ENCODE results near the gene MNT. TPM values are rescaled to one million over a fixed set of nuclear protein-coding genes. Genes with fewer than 3 reads are reported as not detected.

Gene MNT
- total RNA-seq, 1 experiment from 2014 or later: 3.2 TPM

- no peak for DNase-seq (ENCODE audit: low spot score)
- in situ Hi-C loops (cut with HindIII; ENCODE audit: low sequenced_read_pairs): no loop called here
These were observed 15.3 kb downstream of the MNT start for GRCh38 chr17:2385240-2386210.

- in situ Hi-C loops (cut with HindIII; ENCODE audit: low sequenced_read_pairs): no loop called here
- DNase-seq (ENCODE audit: low spot score): no peak
These were observed 16.3 kb downstream of the MNT start for GRCh38 chr17:2384439-2385127.

- no peak for DNase-seq (ENCODE audit: low spot score)
- in situ Hi-C loops (cut with HindIII; ENCODE audit: low sequenced_read_pairs): no loop called here
These were observed 17.2 kb downstream of the MNT start for GRCh38 chr17:2383628-2384167.

GRCh38 chr17:2380950-2381649 is 19.8 kb downstream of the MNT start:
- in situ Hi-C loops (cut with HindIII; ENCODE audit: low sequenced_read_pairs): no loop called here
- no peak for DNase-seq (ENCODE audit: low spot score)

- in situ Hi-C loops (cut with HindIII; ENCODE audit: low sequenced_read_pairs): no loop called here
- no peak for DNase-seq (ENCODE audit: low spot score)
These were observed 20.5 kb downstream of the MNT start for GRCh38 chr17:2380226-2380922.

- no peak for DNase-seq (ENCODE audit: low spot score)
- in situ Hi-C loops (cut with HindIII; ENCODE audit: low sequenced_read_pairs): no loop called here
These were observed 21.2 kb downstream of the MNT start for GRCh38 chr17:2379489-2380225.

- DNase-seq (ENCODE audit: low spot score): no peak
These were observed 22.0 kb downstream of the MNT start for GRCh38 chr17:2378905-2379304.

GRCh38 chr17:2377659-2378058 is 23.2 kb downstream of the MNT start:
- in situ Hi-C loops (cut with HindIII; ENCODE audit: low sequenced_read_pairs): no loop called here

More at GRCh38 chr17:2378905-2379304, 22.0 kb downstream of the MNT start:
- in situ Hi-C loops (cut with HindIII; ENCODE audit: low sequenced_read_pairs): no loop called here

GRCh38 chr17:2376107-2376506 is 24.8 kb downstream of the MNT start:
- in situ Hi-C loops (cut with HindIII; ENCODE audit: low sequenced_read_pairs): no loop called here
- DNase-seq (ENCODE audit: low spot score): no peak

More at GRCh38 chr17:2377659-2378058, 23.2 kb downstream of the MNT start:
- DNase-seq (ENCODE audit: low spot score): no peak

- in situ Hi-C loops (cut with HindIII; ENCODE audit: low sequenced_read_pairs): no loop called here
These were observed 25.5 kb downstream of the MNT start for GRCh38 chr17:2375406-2375805.

GRCh38 chr17:2374549-2375285 is 26.1 kb downstream of the MNT start:
- no peak for DNase-seq (ENCODE audit: low spot score)
- in situ Hi-C loops (cut with HindIII; ENCODE audit: low sequenced_read_pairs): no loop called here

More at GRCh38 chr17:2375406-2375805, 25.5 kb downstream of the MNT start:
- DNase-seq (ENCODE audit: low spot score): no peak

- DNase-seq (ENCODE audit: low spot score): no peak
- in situ Hi-C loops (cut with HindIII; ENCODE audit: low sequenced_read_pairs): no loop called here
These were observed 27.7 kb downstream of the MNT start for GRCh38 chr17:2373179-2373578.

GRCh38 chr17:2372681-2373080 is 28.2 kb downstream of the MNT start:
- DNase-seq (ENCODE audit: low spot score): no peak
- in situ Hi-C loops (cut with HindIII; ENCODE audit: low sequenced_read_pairs): no loop called here

- no peak for DNase-seq (ENCODE audit: low spot score)
- in situ Hi-C loops (cut with HindIII; ENCODE audit: low sequenced_read_pairs): no loop called here
These were observed 28.7 kb downstream of the MNT start for GRCh38 chr17:2372180-2372579.

GRCh38 chr17:2371183-2372130 is 29.4 kb downstream of the MNT start:
- in situ Hi-C loops (cut with HindIII; ENCODE audit: low sequenced_read_pairs): no loop called here
- DNase-seq (ENCODE audit: low spot score): no peak

GRCh38 chr17:2370211-2370589 is 30.7 kb downstream of the MNT start:
- in situ Hi-C loops (cut with HindIII; ENCODE audit: low sequenced_read_pairs): no loop called here
- DNase-seq (ENCODE audit: low spot score): no peak

Measured in G401 (cell line).